ENCODE measurements around the gene SCYGR5. TPM values are rescaled to one million over a fixed set of nuclear protein-coding genes. Genes with fewer than 3 reads are reported as not detected.
"Not testable (repeated sequence)": the region's sequence is repeated elsewhere in the genome, so short reads cannot be mapped to it uniquely, and the experiment has no call there.

Gene SCYGR5
- not detected for total RNA-seq

- not testable (repeated sequence) for ATAC-seq; H3K36me3 Mint-ChIP-seq; H3K27ac Mint-ChIP-seq; H3K4me3 Mint-ChIP-seq; H3K9me3 Mint-ChIP-seq (ENCODE audit: low read depth); DNase-seq; H3K4me1 Mint-ChIP-seq
- CTCF ChIA-PET: interaction anchor here (1.0 kb wide), 1 partner anchor 9 kb away, joined by 3 read pairs; no protein-coding TSS in a partner anchor
- peaks cover 13% of the 10 kb centered on the region for H3K27me3 Mint-ChIP-seq
These were observed at the start of gene SCYGR5 for GRCh38 chr2:227666631-227667170. TSS of gene SCYGR5 (plus strand) at chr2:227666804. CDS start at chr2:227666804, 0 bp downstream.

- Mint-ChIP-seq H3K4me1 (no peaks in the 10 kb centered on the region), H3K9me3 (ENCODE audit: low read depth) (no peaks in the 10 kb centered on the region), H3K27me3 (peaks cover 46% of the 10 kb centered on the region), H3K4me3 (no peak within 1 kb of the TSS), H3K36me3 (no peaks in the 10 kb centered on the region), H3K27ac (no peak within 1 kb of the TSS)
- CTCF ChIA-PET: interaction anchor here (0.5 kb wide), 1 partner anchor 18 kb away, joined by 4 read pairs; no protein-coding TSS in a partner anchor
- no peak for DNase-seq
- ATAC-seq: no peak
These were observed 49.0 kb upstream of the SCYGR5 start, which contains the start of gene SCYGR4 for GRCh38 chr2:227617316-227618230. TSS of gene SCYGR4 (plus strand) at chr2:227617498. CDS start at chr2:227617498, 0 bp downstream.

DNA sequence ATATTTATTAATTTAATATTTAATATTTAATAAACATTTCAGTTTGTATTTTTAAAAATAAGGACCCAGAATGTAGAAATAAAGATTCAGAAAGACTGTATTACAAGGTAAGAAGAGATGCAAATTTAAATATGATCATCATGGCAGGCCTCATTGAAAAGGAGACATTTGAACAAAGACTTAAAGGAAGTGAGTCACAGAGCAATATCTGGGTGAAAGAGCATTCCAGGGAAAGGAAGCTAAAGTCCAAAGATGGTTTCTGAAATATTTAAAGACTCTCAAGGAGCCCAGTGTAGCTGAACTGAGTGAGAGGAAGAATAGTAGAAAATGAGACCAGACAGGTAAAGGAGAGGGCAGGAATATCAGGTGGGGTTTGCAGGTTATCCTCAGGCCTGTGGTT, 43.4 kb upstream of the SCYGR5 start:
- Mint-ChIP-seq H3K4me1 (peaks cover 3% of the 10 kb centered on the region), H3K27ac (no peak overlapping the region), H3K9me3 (ENCODE audit: low read depth) (no peaks in the 10 kb centered on the region), H3K27me3 (peaks cover 33% of the 10 kb centered on the region), H3K36me3 (no peaks in the 10 kb centered on the region), H3K4me3 (no peak overlapping the region)
- no peak for DNase-seq
- CTCF ChIA-PET: no interaction called here
- ATAC-seq: no peak

- no peak for DNase-seq
- Mint-ChIP-seq H3K4me3 (no peak overlapping the region), H3K27me3 (peaks cover 47% of the 10 kb centered on the region), H3K9me3 (ENCODE audit: low read depth) (no peaks in the 10 kb centered on the region), H3K36me3 (no peaks in the 10 kb centered on the region), H3K27ac (no peak overlapping the region), H3K4me1 (peaks cover 3% of the 10 kb centered on the region)
- ATAC-seq: no peak
- CTCF ChIA-PET: no interaction called here
These were observed 41.2 kb upstream of the SCYGR5 start for GRCh38 chr2:227625420-227625819.

DNA sequence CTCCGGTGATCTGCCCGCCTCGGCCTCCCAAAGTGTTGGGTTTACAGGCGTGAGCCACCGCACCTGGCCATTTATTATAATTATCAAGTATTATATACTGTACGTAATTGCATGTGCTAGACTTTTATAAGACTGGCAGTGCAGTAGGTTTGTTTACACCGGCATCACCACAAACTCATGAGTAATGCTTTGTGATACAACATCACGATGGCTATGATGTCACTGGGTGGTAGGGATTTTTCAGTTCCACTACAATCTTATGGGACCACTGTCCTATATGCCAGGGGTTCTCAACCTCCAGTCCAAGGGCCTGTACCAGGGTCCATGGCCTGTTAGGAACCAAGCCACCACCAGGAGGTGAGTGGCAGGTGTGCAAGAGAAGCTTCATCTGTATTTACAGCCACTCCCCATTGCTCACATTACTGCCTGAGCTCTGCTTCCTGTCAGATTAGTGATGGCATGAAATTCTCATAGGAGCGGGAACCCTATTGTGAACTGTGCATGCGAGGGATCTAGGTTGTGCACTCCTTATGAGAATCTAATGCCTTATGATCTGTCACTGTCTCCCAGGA, 39.9 kb upstream of the SCYGR5 start:
- H3K27ac Mint-ChIP-seq: no peak overlapping the region
- H3K4me1 Mint-ChIP-seq: peaks cover 3% of the 10 kb centered on the region
- H3K9me3 Mint-ChIP-seq (ENCODE audit: low read depth): no peaks in the 10 kb centered on the region
- DNase-seq (no peak), ATAC-seq (no peak)
- H3K36me3 Mint-ChIP-seq: no peaks in the 10 kb centered on the region
- H3K27me3 Mint-ChIP-seq: peaks cover 57% of the 10 kb centered on the region
- CTCF ChIA-PET: no interaction called here
- no peak overlapping the region for H3K4me3 Mint-ChIP-seq

GRCh38 chr2:227627769-227628168, 38.8 kb upstream of the SCYGR5 start:
- DNase-seq (peak; percentile 52), ATAC-seq (no peak)
- no peaks in the 10 kb centered on the region for H3K9me3 Mint-ChIP-seq (ENCODE audit: low read depth)
- peaks cover 3% of the 10 kb centered on the region for H3K4me1 Mint-ChIP-seq
- H3K4me3 Mint-ChIP-seq: no peak overlapping the region
- peak overlapping the region; percentile 21 for H3K27ac Mint-ChIP-seq
- H3K36me3 Mint-ChIP-seq: no peaks in the 10 kb centered on the region
- H3K27me3 Mint-ChIP-seq: peaks cover 62% of the 10 kb centered on the region
- CTCF ChIA-PET: no interaction called here

- Mint-ChIP-seq H3K4me1 (peaks cover 3% of the 10 kb centered on the region), H3K4me3 (no peak overlapping the region), H3K27ac (no peak overlapping the region), H3K9me3 (ENCODE audit: low read depth) (no peaks in the 10 kb centered on the region), H3K27me3 (peaks cover 57% of the 10 kb centered on the region), H3K36me3 (no peaks in the 10 kb centered on the region)
- no peak for DNase-seq
- ATAC-seq: no peak
- CTCF ChIA-PET: no interaction called here
These were observed 37.2 kb upstream of the SCYGR5 start for GRCh38 chr2:227629435-227629834.

- no peaks in the 10 kb centered on the region for H3K36me3 Mint-ChIP-seq
- peaks cover 3% of the 10 kb centered on the region for H3K4me1 Mint-ChIP-seq
- ATAC-seq (no peak), DNase-seq (no peak)
- no peak overlapping the region for H3K27ac Mint-ChIP-seq
- no peak overlapping the region for H3K4me3 Mint-ChIP-seq
- H3K27me3 Mint-ChIP-seq: peaks cover 52% of the 10 kb centered on the region
- H3K9me3 Mint-ChIP-seq (ENCODE audit: low read depth): no peaks in the 10 kb centered on the region
- CTCF ChIA-PET: no interaction called here
These were observed 36.3 kb upstream of the SCYGR5 start for GRCh38 chr2:227630322-227630721.

GRCh38 chr2:227632827-227633226, 33.8 kb upstream of the SCYGR5 start:
- Mint-ChIP-seq H3K27ac (no peak overlapping the region), H3K4me3 (no peak overlapping the region), H3K36me3 (no peaks in the 10 kb centered on the region), H3K27me3 (peaks cover 45% of the 10 kb centered on the region), H3K4me1 (peaks cover under 1% of the 10 kb centered on the region), H3K9me3 (ENCODE audit: low read depth) (no peaks in the 10 kb centered on the region)
- DNase-seq (no peak), ATAC-seq (no peak)
- CTCF ChIA-PET: no interaction called here

DNA sequence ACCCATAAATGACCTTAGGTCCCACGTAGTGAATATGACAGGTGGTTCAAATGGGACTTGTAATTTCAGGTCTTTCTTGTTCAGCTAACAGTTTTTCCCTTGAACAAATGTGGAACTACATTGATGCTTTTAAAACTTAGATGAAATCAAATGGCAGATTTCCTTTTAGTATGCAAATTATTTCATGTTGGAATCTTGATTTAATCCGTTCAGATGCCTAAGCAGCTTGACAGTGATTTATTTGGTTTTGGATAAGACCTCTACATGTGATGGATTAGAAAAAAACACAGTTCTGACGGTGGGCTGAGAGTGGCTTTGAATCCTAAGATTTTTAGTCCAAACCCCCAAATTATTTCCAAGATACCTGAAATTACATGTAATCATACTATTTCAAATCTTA, 32.4 kb upstream of the SCYGR5 start:
- no peak overlapping the region for H3K4me3 Mint-ChIP-seq
- no peak overlapping the region for H3K27ac Mint-ChIP-seq
- ATAC-seq: no peak
- DNase-seq: no peak
- H3K4me1 Mint-ChIP-seq: no peaks in the 10 kb centered on the region
- CTCF ChIA-PET: no interaction called here
- H3K36me3 Mint-ChIP-seq: no peaks in the 10 kb centered on the region
- H3K9me3 Mint-ChIP-seq (ENCODE audit: low read depth): no peaks in the 10 kb centered on the region
- peaks cover 43% of the 10 kb centered on the region for H3K27me3 Mint-ChIP-seq

- no peaks in the 10 kb centered on the region for H3K9me3 Mint-ChIP-seq (ENCODE audit: low read depth)
- CTCF ChIA-PET: no interaction called here
- H3K27me3 Mint-ChIP-seq: peaks cover 12% of the 10 kb centered on the region
- DNase-seq: no peak
- no peaks in the 10 kb centered on the region for H3K36me3 Mint-ChIP-seq
- H3K4me1 Mint-ChIP-seq: no peaks in the 10 kb centered on the region
- ATAC-seq: no peak
- no peak overlapping the region for H3K4me3 Mint-ChIP-seq
- H3K27ac Mint-ChIP-seq: no peak overlapping the region
These were observed 23.9 kb upstream of the SCYGR5 start for GRCh38 chr2:227642656-227643055.

- ATAC-seq: no peak
- no peaks in the 10 kb centered on the region for H3K4me1 Mint-ChIP-seq
- CTCF ChIA-PET: interaction anchor here (1.4 to 2.2 kb wide), 3 partner anchors 14 to 238 kb away, joined by 3 to 5 read pairs (median 3); no protein-coding TSS in a partner anchor
- no peak for DNase-seq
- H3K4me3 Mint-ChIP-seq: no peak overlapping the region
- no peaks in the 10 kb centered on the region for H3K9me3 Mint-ChIP-seq (ENCODE audit: low read depth)
- H3K27me3 Mint-ChIP-seq: peaks cover 6% of the 10 kb centered on the region
- H3K36me3 Mint-ChIP-seq: no peaks in the 10 kb centered on the region
- no peak overlapping the region for H3K27ac Mint-ChIP-seq
These were observed 22.5 kb upstream of the SCYGR5 start for GRCh38 chr2:227643990-227644551.

GRCh38 chr2:227653419-227653818, 13.2 kb upstream of the SCYGR5 start:
- Mint-ChIP-seq H3K36me3 (no peaks in the 10 kb centered on the region), H3K4me1 (no peaks in the 10 kb centered on the region), H3K9me3 (ENCODE audit: low read depth) (no peaks in the 10 kb centered on the region), H3K4me3 (no peak overlapping the region), H3K27ac (no peak overlapping the region), H3K27me3 (peaks cover 29% of the 10 kb centered on the region)
- DNase-seq (no peak), ATAC-seq (no peak)
- CTCF ChIA-PET: no interaction called here
